GM12865 (cell line): ENCODE data around the gene MIS12.

Experiments used
- DNase-seq: peaks from one replicate; pipeline ENCODE4 v3.0.0; 2010; ENCODE audit warnings: low read depth
- H3K4me3 ChIP-seq: 2 replicates; pipeline ENCODE4 v1.5.1; 2011; ENCODE audit warnings: mild to moderate bottlenecking, low read depth, low read length, control low read depth
- TF ChIP-seq, protein P1 (sequence below): IDR thresholded peaks from 2 replicates; pipeline ENCODE4 v1.5.1; 2011; ENCODE audit warnings: low read length, control low read depth, low read depth, inconsistent platforms; ENCODE audit not compliant: insufficient read depth; ENCODE audit errors: missing control alignments

Gene MIS12

GRCh38 chr17:5516060-5516792 lies 29.9 kb downstream of the MIS12 start:
- no peak for DNase-seq
- no peak overlapping the region for H3K4me3 ChIP-seq

DNA sequence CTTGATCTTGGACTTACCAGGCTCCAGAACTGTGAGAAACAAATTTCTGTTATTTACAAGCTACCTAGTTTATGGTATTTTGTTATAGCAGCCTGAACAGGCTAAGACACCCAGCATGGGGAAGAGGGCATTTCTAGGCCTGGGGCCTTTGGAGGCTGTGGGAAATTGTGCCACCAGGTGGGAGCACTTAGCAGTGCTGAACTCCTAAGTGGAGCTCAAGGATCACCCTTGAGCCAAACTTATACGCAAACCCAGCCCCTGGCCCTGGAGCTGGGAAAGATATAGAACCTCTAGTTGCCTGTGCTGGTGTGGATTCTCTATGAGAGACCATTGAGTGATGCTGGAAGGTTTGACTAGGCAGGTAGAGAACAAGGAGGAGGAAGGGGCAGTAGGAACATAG lies 36.1 kb downstream of the MIS12 start:
- TF ChIP-seq, protein P1, sequence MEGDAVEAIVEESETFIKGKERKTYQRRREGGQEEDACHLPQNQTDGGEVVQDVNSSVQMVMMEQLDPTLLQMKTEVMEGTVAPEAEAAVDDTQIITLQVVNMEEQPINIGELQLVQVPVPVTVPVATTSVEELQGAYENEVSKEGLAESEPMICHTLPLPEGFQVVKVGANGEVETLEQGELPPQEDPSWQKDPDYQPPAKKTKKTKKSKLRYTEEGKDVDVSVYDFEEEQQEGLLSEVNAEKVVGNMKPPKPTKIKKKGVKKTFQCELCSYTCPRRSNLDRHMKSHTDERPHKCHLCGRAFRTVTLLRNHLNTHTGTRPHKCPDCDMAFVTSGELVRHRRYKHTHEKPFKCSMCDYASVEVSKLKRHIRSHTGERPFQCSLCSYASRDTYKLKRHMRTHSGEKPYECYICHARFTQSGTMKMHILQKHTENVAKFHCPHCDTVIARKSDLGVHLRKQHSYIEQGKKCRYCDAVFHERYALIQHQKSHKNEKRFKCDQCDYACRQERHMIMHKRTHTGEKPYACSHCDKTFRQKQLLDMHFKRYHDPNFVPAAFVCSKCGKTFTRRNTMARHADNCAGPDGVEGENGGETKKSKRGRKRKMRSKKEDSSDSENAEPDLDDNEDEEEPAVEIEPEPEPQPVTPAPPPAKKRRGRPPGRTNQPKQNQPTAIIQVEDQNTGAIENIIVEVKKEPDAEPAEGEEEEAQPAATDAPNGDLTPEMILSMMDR, result no peak
- no peak overlapping the region for H3K4me3 ChIP-seq
- no peak for DNase-seq

More at GRCh38 chr17:5516060-5516792, 29.9 kb downstream of the MIS12 start:
- TF ChIP-seq, protein P1, result no peak

- no peak for DNase-seq
- no peak overlapping the region for H3K4me3 ChIP-seq
- TF ChIP-seq, protein P1, result no peak
These were observed 36.9 kb downstream of the MIS12 start for GRCh38 chr17:5523249-5523648.

DNA sequence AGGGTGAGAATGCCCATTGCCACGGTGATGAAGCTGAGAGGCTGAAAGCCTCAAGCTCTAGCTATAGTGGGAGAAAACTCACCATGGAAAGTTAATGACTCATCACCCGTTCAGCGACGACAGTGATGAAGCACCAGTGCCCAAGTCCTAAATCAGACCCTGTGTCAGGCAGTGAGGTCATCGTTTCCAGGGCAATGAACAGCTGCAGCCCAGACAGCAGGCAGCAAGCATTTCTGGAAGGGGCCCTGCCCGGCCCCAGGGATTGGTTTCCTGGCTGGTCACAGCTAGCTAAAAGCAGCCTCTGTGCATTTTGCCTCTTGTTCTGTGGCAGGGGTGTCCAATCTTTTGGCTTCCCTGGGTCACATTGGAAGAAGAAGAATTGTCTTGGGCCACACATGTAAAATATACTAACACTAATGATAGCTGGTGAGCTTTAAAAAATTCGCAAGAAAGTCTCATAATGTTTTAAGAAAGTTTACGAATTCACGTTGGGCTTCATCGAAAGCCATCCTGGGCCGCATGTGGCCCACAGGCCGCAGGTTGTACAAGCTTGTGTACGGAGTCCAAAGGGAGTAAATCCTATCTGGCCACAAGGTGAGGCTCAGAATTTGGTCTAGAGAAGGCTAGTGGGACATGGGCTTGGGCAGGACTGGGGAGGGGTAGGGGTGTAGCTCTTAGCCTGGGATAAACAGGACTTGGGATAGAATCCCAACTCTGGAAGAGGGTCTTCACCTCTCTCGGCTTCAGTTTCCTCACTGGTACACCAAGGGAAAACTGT lies 40.6 kb downstream of the MIS12 start:
- TF ChIP-seq, protein P1, result no peak
- peak; percentile 2 for DNase-seq
- no peak overlapping the region for H3K4me3 ChIP-seq

- TF ChIP-seq, protein P1, result no peak
- H3K4me3 ChIP-seq, result no peak overlapping the region
- no peak for DNase-seq
These were observed 41.4 kb downstream of the MIS12 start for GRCh38 chr17:5527601-5528250.

GRCh38 chr17:5530265-5531084 lies 44.1 kb downstream of the MIS12 start:
- no peak for DNase-seq
- TF ChIP-seq, protein P1, result no peak
- H3K4me3 ChIP-seq, result no peak overlapping the region
